Femur (tissue), 1 donor: Measurements from ENCODE around the gene IGF2BP2.
A peak's percentile ranks its signal among the peaks of the same experiment; 100 is the strongest.
"Not testable (repeated sequence)": the region's sequence is repeated elsewhere in the genome, so short reads cannot be mapped to it uniquely, and the experiment has no call there.

Experiments
- DNase-seq: peaks from one replicate; pipeline ENCODE4 v3.0.0-alpha.2; 2017

Gene IGF2BP2

DNA sequence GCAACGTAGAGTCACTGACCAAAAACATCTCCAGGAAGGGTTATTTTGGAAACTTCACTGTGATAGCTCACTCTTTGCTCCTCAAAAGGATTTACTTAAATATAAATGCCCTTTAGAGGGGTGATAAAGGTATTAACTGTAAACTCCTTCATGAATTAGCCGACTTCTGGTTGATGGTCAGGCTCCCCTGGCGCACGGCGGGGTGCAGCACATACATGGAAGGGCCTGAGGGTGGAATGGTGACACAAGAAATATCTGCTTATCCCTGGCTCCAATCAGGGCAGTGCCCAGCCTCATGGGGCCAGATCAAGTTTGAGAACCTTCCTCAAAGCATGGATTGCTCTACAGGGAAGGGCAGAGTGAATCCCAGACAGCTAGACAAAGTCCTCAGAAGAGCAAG, 116.5 kb downstream of the IGF2BP2 start:
- no peak for DNase-seq

DNA sequence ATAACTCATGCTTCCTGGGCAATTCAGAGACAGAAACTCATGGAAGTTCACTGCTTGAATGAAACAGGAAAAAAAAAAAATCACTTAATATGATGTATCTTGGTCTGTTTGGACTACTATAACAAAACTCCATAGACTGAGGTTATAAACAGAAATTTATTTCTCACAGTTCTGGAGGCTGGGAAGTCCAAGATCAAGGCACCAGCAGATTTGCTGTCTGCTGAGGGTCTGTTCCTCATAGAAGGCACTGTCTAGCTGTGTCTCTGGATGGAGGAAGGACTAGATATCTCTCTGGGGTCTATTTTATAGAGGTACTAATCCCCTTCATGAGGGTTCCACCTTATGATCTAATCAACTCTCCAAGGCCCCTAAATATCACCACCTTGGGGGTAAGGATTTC, 119.3 kb downstream of the IGF2BP2 start:
- DNase-seq, result no peak

DNA sequence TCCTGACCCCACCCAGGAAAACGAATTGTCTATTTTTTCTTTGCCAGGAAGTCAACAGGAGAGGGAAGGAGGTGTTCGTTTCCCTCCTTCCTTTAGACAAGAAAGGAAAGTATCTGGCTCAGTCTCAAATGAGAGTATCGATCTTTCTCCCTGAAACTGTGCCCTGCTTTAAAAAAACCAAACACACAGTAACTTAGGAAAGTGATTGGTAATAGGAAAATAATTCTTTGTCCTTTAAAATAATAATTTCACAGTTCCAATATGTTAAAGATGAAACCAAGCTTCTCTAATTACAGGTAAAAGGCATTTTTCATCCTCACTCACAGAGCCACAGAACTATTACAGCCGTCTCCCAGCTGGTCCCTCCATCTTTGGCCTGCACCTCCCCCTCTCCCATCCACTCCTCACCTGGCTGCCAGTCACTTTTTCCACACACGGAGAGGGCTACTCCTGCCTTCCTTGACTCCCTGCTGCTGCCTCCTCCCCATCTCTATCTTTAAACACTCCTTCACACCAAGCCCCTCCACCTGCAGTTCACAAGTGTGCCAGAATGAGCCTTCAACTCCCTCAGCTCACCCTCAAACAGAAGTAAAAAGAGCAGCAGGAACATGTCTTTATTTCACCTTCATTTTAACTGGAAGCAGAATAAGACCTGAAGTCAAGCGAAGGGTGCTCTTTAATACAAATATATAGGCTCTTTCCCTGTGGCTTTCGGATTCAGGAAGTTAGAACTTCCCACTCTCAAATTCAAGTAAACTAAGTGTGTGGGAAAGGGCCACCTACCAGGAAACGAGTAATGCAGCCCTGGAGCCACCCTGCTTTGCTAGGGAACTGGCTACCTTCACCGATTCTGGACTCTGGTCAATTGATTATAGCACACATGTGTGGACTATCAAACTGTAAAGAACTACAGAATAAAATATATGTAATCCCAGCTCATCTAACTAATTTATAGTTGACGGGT, 122.3 kb downstream of the IGF2BP2 start:
- no peak for DNase-seq

DNA sequence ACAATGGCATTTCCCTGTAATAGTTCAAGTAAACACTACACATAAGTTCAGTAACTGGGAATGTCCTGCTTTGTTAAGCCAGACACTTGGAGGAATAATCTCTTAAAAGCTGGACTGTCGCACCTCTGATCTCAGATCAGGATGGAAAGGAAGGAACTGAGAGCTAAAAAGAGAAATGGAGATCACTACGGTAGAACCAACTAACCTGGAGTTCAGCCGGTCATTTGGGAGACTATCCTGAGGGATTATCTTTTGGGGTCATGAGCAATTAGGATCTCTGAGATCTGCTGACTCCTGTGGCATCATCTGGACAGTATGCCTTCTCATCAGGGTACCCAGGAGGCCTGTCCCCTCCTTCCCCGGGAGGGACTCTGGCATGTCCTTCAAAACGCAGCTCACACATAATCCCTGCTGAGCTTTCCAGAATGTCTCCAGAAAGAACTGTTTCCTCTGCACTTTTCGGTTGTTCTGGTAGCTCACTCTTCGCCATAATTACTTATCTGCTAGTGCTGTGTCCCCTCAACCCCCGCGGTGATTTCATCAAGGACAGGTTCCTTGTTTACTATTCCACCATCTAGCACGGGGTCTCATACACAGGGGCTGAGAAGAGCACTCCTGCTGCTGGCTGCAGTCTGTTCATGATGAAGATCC, 123.1 kb downstream of the IGF2BP2 start:
- DNase-seq, result no peak

DNA sequence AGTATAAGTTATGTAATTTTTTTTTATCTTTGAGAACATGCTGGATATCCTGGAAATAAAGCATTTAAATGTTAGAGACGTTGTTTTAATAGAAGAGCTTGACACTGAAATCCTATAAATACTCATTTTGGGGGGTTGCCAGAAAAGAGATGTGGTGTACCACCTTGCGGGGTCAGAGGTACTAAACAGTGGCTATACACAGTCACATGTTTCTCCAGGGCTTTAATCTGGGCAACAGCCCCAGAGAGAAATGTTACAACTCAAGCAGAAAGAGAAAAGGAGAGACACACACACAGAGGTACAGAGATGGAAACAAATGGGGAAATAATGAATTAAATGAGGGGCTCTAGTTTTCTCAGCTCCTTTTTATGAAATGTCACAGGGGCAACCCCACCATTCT, 124.9 kb downstream of the IGF2BP2 start:
- DNase-seq, result no peak

DNA sequence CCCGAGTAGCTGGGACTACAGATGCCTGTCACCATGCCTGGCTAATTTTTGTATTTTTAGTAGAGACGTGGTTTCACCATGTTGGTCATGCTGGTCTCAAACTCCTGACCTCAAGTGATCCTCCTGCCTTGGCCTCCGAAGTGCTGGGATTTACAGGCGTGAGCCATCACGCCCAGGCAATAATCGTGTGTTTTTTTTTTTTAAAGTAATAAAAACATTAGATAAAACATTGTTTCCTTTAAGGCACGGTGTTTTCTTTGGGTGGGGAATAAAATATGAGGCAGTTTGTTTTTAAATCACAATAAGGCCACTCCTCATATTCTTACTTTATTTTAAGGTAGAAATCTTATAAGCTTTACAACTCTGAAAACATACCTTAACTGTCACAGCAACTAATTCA, 127.6 kb downstream of the IGF2BP2 start:
- DNase-seq, result not testable (repeated sequence)

DNA sequence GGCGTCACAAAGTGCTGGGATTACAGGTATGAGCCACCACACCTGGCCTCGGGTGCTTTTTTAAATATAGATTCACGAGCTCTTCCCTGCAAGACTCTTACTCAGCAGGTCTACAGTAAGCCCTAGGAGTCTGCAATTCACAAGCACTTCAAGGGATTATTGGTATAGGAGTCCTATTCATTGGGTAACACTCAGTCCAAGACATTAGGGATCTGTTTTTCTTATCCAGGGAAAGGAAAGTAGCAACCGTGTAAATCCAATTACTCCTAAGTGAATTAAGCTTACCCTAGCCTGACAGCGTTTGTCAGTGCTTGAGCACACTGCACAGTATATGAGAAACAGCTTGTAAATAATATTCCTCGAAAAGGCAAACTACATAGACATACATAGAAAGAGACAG, 128.8 kb downstream of the IGF2BP2 start:
- DNase-seq, result no peak

DNA sequence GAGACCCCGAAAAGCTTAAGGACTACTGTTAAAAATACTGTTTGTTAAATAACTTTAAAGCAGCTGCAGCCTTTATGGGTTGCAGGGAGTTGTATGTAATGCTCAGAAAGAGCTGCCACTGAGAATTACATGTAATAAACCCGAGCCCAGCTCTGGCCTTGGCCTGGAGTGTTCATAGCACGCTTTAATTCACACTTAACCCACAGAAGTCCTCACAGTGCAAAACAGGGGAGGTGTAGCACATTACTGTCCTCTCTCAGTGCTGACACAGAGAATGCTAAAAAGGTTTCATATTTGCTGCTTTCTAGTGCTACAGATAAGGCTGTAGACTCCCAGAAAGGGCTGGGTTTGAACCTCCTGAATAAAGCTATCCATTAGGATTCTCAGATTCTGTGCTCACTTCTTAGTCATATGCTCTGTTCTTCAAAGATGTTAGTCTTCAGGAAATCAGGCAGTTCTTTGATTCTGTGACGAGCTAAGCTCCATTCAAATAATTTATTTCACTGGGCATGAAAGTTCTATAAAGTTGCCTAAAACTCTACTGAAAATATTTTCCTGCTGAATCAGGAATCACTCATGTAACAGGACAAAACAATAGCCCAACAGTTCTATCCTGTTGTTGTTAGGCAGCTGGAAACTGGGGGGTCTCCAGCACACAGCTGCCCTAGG, 130.7 kb downstream of the IGF2BP2 start:
- no peak for DNase-seq

DNA sequence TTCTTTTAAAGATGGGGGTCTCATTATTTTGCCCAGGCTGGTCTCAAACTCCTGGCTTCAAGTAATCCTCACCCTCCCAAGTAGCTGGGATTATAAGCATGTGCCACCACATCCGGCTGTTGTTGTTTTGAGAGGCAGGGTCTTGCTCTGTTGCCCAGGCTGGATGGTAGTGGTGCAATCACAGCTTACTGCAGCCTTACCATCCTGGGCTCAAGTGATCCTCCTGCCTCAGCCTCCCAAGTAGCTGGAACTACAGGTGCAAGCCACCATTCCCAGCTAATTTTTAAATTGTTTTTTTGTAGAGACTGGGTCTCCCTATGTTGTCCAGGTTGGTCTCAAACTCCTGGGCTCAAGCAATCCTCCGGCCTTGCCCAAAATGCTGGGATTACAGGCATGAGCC, 133.2 kb downstream of the IGF2BP2 start:
- no peak for DNase-seq

DNA sequence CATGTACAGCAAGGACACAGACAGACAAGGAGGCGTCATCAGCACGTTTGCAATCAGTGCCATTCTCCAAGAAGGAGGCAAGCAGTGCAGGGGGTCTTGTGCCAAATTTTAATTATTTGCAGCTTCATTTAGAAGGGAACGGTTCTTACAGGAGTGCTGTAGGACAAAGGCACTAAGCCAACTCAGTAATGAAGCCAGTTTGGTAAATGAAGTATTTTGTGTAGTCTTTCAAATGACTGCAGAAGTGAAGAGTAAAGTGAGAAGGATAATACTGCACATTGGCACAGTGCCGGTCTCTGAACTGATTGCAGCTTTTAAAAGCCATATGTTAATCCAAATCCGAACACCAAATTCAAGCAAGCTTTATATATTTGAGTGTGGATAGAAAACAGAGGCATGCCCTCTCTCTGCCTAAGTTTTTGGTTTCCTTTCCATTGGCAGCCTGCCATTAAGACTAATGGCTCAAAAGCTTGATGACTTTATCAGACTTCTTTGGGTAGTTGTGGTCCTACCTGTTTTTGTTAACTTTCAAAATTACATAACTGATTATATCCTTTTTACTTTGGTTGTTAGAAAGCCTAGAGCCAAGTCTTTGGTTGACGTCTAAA, 137.5 kb downstream of the IGF2BP2 start:
- DNase-seq, result no peak

DNA sequence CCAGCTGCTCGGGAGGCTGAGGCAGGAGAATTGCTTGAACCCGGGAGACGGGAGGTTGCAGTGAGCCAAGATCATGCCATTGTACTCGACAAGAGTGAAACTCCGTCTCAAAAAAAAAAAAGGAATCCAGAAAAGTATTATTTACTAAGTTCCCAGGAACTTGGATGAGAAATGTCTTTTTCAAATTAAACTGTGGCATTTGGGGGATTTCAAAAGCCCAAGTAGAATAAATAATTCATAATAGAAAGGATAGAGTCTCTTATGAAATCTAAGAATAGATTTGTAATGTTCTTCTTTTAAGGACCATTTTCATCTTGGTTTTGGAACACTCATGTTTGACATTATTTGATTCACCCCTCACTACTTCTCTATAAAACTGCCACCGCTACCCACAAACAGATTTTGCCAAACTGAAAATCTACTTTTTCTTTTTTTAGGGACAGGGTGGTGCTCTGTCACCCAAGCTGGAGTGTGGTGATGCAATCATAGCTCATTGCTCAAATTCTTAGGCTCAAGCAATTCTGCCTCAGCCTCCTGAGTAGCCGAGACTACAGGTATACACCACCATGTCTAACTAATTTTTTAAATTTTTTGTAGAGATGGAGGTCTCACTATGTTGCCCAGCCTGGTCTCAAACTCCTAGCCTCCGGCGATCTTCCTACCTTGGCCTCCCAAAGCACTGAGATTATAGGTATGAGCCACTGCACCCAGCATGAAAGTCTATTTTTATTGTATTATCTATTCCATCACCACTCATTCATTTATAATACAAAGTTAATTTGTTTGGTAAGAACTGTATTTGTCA, 139.4 kb downstream of the IGF2BP2 start:
- no peak for DNase-seq

DNA sequence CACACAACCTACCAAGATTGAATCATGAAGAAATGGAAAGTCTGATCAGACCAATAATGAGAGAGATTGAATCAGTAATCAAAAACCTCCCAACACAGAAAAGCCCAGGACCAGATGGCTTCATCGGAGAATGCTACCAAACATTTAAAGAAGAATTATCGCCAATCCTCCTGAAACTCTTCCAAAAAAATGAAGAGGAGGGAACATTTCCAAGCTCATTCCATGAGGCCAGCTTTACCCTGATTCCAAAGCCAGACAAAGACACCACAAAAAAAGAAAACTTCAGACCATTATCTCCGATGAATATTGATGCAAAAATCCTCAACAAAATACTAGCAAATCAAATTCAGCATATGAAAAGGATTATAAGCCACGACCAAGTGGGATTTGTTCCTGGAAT, 144.6 kb downstream of the IGF2BP2 start:
- DNase-seq, result no peak

DNA sequence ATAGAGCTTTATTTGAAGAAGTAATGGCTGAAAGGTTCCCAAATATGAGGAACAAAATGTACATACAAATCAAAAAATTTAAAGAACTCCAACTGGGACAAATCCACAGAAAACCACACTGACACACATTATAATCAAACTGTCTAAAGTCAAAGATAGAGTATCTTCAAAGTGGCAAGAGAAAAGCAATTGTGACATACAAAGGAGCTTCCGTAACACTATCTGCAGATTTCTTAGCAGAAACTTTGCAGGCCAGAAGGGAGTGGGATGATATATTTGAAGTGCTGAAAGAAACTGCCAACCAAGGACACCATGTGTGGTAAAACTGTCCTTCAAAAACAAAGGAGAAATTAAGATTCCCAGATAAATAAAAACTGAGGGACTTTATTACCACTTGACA, 146.8 kb downstream of the IGF2BP2 start:
- no peak for DNase-seq

DNA sequence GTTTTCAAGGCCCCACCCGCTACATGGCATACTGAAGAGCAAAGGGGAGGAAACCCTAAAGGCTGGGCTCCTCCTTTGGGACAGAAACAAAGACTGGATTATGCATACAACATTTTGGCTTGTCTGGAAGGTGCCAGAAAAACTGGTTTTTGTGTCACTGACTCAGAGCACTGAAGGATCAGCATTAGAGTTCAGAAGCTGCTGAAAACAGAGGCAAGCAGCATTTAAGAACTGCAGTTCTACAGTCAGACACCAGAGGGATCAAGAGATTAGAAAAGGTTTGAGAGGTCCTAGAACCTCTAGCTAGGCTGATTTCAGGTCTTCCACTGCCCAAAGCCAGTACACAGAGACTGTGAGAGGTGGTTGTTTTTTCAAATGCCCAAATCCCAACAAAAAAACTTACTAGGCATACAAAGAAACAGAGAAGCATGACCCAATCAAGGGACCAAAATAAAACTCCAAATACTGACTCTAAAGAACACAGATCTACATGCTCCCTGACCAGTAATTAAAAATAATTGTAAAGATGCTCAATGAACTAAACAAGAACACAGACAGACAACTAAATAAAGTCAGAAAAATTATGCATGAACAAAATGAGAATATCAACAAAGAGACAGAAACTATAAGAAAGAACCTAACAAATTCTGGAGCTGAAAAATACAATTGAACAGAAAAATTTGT, 147.6 kb downstream of the IGF2BP2 start:
- no peak for DNase-seq

DNA sequence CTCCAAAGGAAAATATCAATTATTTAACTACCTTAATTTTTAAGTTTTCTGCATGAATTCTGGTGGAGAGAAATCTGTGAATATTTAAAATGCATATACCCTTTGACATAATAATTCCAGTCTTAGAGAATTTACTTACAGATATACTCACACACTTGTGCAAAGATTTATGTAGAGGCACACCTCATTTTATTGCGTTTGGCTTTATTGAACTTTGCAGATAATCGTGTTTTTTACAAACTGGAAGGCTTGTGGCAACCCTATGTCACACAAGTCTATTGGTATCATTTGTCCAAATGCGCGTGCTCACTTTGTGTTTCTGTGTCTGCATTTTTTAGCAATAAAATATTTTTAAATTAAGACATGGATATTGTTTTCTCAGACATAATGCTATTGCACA, 157.3 kb downstream of the IGF2BP2 start:
- no peak for DNase-seq

DNA sequence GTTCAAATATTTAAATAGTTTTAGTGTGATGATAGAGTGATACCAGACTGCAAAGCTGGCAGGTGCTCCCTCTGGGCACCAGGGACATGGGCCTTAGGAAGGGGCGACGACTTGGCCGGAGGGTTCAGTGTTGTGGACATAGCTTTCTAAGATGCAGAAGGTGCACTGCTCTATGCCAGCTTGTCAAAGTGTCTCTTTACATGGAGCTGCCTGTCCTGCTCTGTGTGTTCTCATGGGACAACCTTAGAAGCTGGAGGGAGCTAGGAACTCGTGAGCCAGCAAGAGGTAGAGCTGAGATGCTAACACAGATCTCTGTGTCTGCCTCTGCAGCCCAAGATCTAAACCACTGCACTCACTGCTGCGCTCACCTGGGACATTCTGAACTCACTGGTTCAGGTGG, 160.9 kb downstream of the IGF2BP2 start:
- DNase-seq, result no peak

DNA sequence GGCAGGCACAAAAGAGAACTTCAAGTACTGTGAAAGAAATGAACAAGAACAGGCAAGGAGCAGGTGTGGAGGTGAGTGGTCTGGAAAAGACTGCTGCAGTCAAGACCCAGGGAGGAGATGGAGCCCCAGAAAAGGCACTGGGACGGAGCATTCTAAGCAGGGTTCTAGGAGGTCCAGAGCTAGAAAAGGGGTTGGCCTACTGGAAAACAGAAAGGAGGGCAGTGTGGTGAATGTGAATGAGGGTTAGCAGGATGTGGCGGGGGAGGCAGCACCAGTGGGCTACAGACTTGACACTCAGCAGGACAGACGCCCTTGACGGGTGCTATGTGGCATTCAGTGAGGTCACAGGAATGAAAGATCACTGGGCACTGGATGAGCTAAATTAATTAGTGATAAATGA, 163.1 kb downstream of the IGF2BP2 start:
- DNase-seq, result no peak

DNA sequence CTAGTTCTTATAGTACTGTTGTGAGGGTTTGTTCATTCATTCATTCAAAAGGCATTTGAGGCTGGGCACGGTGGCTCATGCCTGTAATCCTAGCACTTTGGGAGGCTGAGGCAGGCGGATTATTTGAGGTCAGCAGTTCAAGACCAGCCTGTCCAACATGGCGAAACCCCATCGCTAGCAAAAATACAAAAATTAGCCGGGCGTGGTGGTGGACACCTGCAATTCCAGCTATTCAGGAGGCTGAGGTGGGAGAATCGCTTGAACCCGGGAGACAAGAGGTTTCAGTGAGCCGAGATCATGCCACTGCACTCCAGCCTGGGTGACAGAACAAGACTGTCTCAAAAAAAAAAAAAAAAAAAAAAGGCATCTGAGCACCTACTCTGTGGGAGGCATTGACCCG, 163.5 kb downstream of the IGF2BP2 start:
- not testable (repeated sequence) for DNase-seq

DNA sequence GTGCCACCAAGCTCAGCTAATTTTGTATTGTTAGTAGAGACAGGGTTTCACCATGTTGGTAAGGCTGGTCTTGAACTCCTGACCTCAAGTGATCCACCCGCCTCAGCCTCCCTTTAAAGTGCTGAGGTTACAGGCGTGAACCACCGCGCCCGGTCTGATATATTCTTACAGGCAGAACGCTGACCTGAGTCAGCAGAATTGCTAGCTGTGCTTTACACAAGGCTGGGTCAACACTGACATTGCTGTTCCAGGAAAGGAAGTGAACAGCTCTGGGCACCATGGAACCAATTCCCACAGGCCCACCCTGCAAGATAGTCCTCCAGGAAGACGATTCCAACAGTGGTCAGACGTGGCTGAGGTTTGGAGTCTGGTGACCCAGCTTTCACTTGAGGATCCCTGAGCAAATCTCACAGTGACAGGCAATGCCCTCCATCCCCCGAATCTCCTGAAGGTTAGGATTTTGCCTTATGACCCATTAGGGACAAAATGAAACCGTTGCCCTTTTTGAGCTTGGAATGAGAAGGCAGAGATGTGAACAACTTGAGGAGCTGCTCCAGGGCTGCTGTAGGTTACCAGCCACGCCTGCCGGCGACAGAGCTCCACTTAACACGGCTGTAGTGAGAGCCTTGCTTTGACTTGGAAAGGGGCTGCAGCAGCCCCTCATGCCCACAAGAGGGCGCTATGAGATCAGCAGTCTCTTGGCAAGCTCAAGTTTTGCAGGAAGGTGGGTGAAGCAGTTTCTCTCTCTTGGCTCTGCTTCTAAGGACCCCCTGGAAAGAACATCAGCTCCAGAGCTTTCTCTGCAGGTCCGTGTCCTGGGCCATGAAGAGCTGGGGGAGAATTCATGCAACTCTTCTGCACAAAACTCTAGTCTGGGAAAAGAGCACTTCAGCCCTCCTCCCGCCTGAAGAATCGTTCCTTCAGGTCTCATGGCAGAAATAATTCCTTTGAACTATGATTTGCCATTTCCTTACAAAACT, 164.6 kb downstream of the IGF2BP2 start:
- peak; percentile 82 for DNase-seq

DNA sequence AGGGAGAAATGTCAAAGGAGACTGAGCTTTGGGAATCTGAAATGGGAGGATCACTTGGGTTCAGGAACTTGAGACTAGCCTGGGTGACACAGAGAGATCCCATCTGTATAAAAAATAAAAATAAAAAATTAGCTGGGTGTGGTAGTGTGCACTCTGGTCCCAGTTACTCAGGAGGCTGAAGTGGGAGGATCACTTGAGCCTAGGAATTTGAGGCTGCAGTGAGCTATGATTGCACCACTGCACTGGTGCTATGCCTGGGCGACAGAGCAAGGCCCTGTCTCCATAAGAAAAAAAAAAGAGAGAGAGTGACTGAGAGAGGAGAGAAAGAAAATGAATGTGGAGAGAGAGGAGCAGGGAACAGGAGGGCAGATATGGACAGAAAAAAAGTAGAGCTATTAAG, 165.9 kb downstream of the IGF2BP2 start:
- DNase-seq, result no peak

DNA sequence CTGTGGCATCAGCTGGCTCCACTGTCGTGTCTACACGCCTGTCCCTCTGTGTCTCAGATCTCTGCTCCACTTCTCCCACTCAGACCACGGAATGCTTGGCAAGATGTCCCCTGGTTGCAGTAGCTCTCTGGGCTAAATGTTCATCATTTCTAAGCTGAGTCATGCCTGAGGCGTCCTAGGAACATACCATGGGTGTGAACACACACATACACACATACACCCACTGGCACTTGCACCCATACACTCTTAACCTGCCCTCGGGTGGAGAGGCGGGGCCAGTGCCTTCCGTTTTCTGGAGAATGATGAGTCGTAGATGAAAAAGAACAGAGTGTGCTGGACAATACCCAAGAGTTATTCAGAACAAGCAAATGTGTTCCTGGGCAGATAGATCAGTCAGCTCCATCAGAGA, 166.3 kb downstream of the IGF2BP2 start:
- DNase-seq, result no peak
